ENCODE data around the gene CLEC16A.

Gene CLEC16A

DNA sequence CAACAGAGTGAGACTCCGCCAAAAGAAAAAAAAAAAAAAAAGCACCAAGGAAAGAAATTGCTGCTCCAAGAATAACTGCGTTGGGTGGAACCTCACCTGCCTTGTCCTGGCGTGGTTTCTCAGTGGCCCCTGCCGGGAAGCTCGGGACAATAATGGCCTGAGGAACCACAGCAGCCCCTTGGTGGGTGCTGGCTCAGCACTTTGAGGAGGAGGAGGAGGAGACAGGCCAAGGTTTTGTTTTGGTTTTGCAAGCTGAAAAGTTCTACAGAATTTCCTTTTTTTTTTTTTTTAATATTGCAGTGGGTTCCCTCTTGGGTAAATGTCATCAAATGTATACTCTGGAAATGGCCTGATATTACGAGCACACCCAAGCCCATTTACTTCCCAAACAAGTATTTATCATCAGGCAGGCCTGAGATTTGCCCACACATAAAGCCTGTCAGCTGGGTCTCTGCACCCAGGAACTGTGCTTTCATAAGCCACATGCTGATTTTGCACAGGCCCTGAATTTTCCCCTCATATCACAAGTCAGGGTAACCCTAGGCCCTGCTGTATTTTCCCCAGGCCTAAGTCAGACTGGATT, 233.3 kb downstream of the CLEC16A start:
- DNase-seq (ENCODE audit: insufficient read length, low spot score), result no peak
- no peak for TF ChIP-seq CTCF (IDR thresholded peaks at IDR 0.05; ENCODE audit: insufficient read depth, missing control alignments)
- FAIRE-seq, result no peak

DNA sequence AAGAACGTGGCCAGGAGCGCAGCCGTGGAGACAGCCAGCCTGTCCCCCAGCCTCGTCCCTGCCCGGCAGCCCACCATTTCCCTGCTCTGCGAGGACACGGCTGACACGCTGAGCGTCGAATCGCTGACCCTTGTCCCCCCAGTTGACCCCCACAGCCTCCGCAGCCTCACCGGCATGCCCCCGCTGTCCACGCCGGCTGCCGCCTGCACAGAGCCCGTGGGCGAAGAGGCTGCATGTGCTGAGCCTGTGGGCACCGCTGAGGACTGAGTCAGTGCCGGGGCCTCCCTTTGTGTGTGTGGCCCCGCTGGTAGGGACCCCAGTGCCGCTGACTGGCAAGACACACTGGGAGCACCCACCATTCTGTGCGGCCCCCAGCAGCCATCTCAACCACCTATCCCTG, 234.1 kb downstream of the CLEC16A start:
- FAIRE-seq (no peak), DNase-seq (ENCODE audit: insufficient read length, low spot score) (no peak)
- no peak for TF ChIP-seq CTCF (IDR thresholded peaks at IDR 0.05; ENCODE audit: insufficient read depth, missing control alignments)

DNA sequence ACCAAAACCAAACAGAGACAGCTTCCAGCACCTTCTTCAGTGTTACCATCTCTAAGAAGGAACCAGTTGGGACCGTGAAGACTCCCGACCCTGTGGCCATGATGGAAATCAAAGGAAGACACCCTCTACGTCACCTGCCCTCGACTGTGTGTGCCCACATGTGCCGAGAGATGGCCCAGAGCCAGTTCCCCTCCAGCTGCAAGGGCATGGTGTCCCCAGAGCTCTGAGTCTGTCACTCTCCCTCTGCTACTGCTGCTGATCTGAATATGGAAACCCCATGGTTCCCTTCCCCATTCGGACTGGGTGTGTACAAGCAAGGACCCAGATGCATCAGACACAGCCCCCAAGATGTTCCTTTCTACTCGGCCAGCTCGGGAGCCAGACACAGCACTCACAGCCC, 235.2 kb downstream of the CLEC16A start:
- FAIRE-seq, result no peak
- TF ChIP-seq CTCF (IDR thresholded peaks at IDR 0.05; ENCODE audit: insufficient read depth, missing control alignments), result no peak
- no peak for DNase-seq (ENCODE audit: insufficient read length, low spot score)

GRCh38 chr16:11180489-11180888, 236.1 kb downstream of the CLEC16A start:
- DNase-seq (ENCODE audit: insufficient read length, low spot score) (no peak), FAIRE-seq (no peak)
- TF ChIP-seq CTCF (IDR thresholded peaks at IDR 0.05; ENCODE audit: insufficient read depth, missing control alignments), result no peak

- FAIRE-seq (no peak), DNase-seq (ENCODE audit: insufficient read length, low spot score) (no peak)
- TF ChIP-seq CTCF (IDR thresholded peaks at IDR 0.05; ENCODE audit: insufficient read depth, missing control alignments), result no peak
Measured at GRCh38 chr16:11181242-11181898, 237.0 kb downstream of the CLEC16A start.

- DNase-seq (ENCODE audit: insufficient read length, low spot score), result no peak
- TF ChIP-seq CTCF (IDR thresholded peaks at IDR 0.05; ENCODE audit: insufficient read depth, missing control alignments), result no peak
- no peak for FAIRE-seq
Measured at GRCh38 chr16:11181899-11182279, 237.5 kb downstream of the CLEC16A start.

DNA sequence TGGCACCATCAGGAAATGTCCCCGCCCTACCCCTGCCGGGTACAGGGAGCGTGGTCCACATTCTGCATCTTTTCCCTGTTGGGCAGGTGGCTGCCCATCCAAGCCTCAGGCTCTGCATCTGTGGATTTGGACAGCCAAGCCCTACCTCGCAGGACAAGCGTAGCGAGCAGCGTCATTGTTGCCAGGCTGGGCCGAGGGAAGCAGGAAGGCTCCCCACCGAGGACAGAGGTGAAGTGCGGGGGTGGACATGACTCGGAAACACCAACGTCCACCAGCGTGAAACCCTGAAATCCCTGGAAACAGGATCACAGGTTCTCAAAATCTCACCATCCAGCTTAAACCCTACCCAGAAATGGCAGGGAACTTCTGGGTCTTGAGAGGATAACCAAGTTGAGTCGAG, 238.0 kb downstream of the CLEC16A start:
- DNase-seq (ENCODE audit: insufficient read length, low spot score) (no peak), FAIRE-seq (no peak)
- TF ChIP-seq CTCF (IDR thresholded peaks at IDR 0.05; ENCODE audit: insufficient read depth, missing control alignments), result no peak

All from D721Med (cell line).